Measurements from ENCODE around the gene FXYD1.

- TF ChIP-seq POLR2A (IDR thresholded peaks at IDR 0.05), result no peak
- TF ChIP-seq, protein P1, sequence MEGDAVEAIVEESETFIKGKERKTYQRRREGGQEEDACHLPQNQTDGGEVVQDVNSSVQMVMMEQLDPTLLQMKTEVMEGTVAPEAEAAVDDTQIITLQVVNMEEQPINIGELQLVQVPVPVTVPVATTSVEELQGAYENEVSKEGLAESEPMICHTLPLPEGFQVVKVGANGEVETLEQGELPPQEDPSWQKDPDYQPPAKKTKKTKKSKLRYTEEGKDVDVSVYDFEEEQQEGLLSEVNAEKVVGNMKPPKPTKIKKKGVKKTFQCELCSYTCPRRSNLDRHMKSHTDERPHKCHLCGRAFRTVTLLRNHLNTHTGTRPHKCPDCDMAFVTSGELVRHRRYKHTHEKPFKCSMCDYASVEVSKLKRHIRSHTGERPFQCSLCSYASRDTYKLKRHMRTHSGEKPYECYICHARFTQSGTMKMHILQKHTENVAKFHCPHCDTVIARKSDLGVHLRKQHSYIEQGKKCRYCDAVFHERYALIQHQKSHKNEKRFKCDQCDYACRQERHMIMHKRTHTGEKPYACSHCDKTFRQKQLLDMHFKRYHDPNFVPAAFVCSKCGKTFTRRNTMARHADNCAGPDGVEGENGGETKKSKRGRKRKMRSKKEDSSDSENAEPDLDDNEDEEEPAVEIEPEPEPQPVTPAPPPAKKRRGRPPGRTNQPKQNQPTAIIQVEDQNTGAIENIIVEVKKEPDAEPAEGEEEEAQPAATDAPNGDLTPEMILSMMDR (IDR thresholded peaks at IDR 0.05 in 8 of 11, conservative IDR thresholded peaks at IDR 0.05 in 3 of 11), result no peak
Observed at GRCh38 chr19:35181387-35181786, 42.8 kb downstream of the FXYD1 start.

Measured in spleen (tissue), 7 donors.